LHCN-M2 (cell line): Measurements from ENCODE around the gene RAB11FIP3. TPM values are rescaled to one million over a fixed set of nuclear protein-coding genes. Genes with fewer than 3 reads are reported as not detected.
"Not testable (repeated sequence)": the region's sequence is repeated elsewhere in the genome, so short reads cannot be mapped to it uniquely, and the experiment has no call there.

ENCODE experiments used
- DNase-seq: peaks from one replicate; pipeline ENCODE4 v3.0.0-alpha.2; 2012; ENCODE audit warnings: low read depth
- total RNA-seq: library from RNA; depleted of rRNA; stranded (reverse); fragments of >200 nt; gene quantifications from 2 replicates; pipeline ENCODE4 v1.2.3, GENCODE V29; 2014

Gene RAB11FIP3
- total RNA-seq, 1 experiment from 2014 or later = 61.6 TPM

- DNase-seq = no peak
Measured at GRCh38 chr16:392450-393030, 32.9 kb upstream of the RAB11FIP3 start.

GRCh38 chr16:396199-396598, 29.2 kb upstream of the RAB11FIP3 start:
- no peak for DNase-seq

GRCh38 chr16:396605-397004, 28.8 kb upstream of the RAB11FIP3 start:
- DNase-seq = peak; percentile 30

GRCh38 chr16:397135-397661, 28.3 kb upstream of the RAB11FIP3 start, which contains the start of gene NME4:
Gene NME4, plus strand, starts transcription at chr16:397199. Its CDS starts 24 bp downstream, at chr16:397223.
- DNase-seq = peak; percentile 26

- DNase-seq = peak; percentile 35
Measured at GRCh38 chr16:397736-398332, 27.6 kb upstream of the RAB11FIP3 start.

- no peak for DNase-seq
Measured at GRCh38 chr16:398561-399339, 26.7 kb upstream of the RAB11FIP3 start.

- DNase-seq = no peak
Measured at GRCh38 chr16:399340-400019, 26.0 kb upstream of the RAB11FIP3 start.

GRCh38 chr16:400061-400591, 25.3 kb upstream of the RAB11FIP3 start:
- no peak for DNase-seq

GRCh38 chr16:401468-402348, 23.7 kb upstream of the RAB11FIP3 start, which contains the start of gene DECR2:
Gene DECR2, plus strand, starts transcription at chr16:401885. Its CDS starts 79 bp downstream, at chr16:401964.
- DNase-seq = peak; percentile 84

GRCh38 chr16:404971-405486, 20.4 kb upstream of the RAB11FIP3 start:
- DNase-seq = no peak

GRCh38 chr16:405548-406506, 19.6 kb upstream of the RAB11FIP3 start:
- DNase-seq = no peak

GRCh38 chr16:407253-407652, 18.2 kb upstream of the RAB11FIP3 start:
- no peak for DNase-seq

- no peak for DNase-seq
Measured at GRCh38 chr16:410516-411178, 14.8 kb upstream of the RAB11FIP3 start.

- DNase-seq = no peak
Measured at GRCh38 chr16:411576-412265, 13.7 kb upstream of the RAB11FIP3 start.

GRCh38 chr16:414395-415169, 10.9 kb upstream of the RAB11FIP3 start:
- no peak for DNase-seq

- DNase-seq = not testable (repeated sequence)
Measured at GRCh38 chr16:415170-415498, 10.3 kb upstream of the RAB11FIP3 start.

- DNase-seq = not testable (repeated sequence)
Measured at GRCh38 chr16:422179-422578, 3.3 kb upstream of the RAB11FIP3 start.
